Lower leg skin (tissue), 3 donors: ENCODE data around the gene BTN2A1.

ENCODE experiments used
- CTCF ChIP-seq, 3 donors: fragments of 450-650 bp; IDR thresholded peaks; one replicate each; pipeline ENCODE4 v1.5.1; 2016; ENCODE audit warnings: antibody characterized with exemption in 3 of 3, mild to moderate bottlenecking in 3 of 3, moderate library complexity in 2 of 3
- POLR2A ChIP-seq, 2 donors: fragments of 450-650 bp; IDR thresholded peaks; one replicate each; pipeline ENCODE4 v1.6.1; 2016 to 2017; ENCODE audit warnings: antibody characterized with exemption in 2 of 2, mild to moderate bottlenecking in 1 of 2, moderate library complexity in 1 of 2

GRCh38 chr6:26457806-26458688, at the start of gene BTN2A1:
- TF ChIP-seq CTCF (IDR thresholded peaks at IDR 0.05), result no peak
- no peak for TF ChIP-seq POLR2A (IDR thresholded peaks at IDR 0.05)
